ENCODE results near the gene UBE2U.

UBE2U gene

GRCh38 chr1:64162151-64162550, 41.3 kb upstream of the UBE2U start:
- no peak overlapping the region for H3K4me2 ChIP-seq (ENCODE audit: low read length)
- no peak overlapping the region for H3K27ac ChIP-seq (ENCODE audit: low read depth, low read length)

GRCh38 chr1:64162804-64163203, 40.6 kb upstream of the UBE2U start:
- H3K36me3 ChIP-seq (ENCODE audit: control insufficient read depth, low read length) = no peaks in the 10 kb centered on the region
- no peak for TF ChIP-seq EZH2phosphoT487 (IDR thresholded peaks at IDR 0.05; ENCODE audit: borderline replicate concordance, low read length)
- TF ChIP-seq CTCF (IDR thresholded peaks at IDR 0.05; ENCODE audit: low read depth, low read length, poor library complexity, severe bottlenecking) = no peak

More at GRCh38 chr1:64162151-64162550, 41.3 kb upstream of the UBE2U start:
- Histone ChIP-seq H3K36me3 (ENCODE audit: control insufficient read depth, low read length) (no peaks in the 10 kb centered on the region), H3K9me2 (replicated peaks; ENCODE audit: control insufficient read depth, low read length) (no peaks in the 10 kb centered on the region), H3K4me3 (ENCODE audit: low read length) (no peak overlapping the region), H3K4me1 (ENCODE audit: control insufficient read depth, low read length) (no peaks in the 10 kb centered on the region), H3F3A (ENCODE audit: control insufficient read depth, insufficient read depth) (no peaks in the 10 kb centered on the region), H4K20me1 (ENCODE audit: control insufficient read depth, insufficient read depth, low read depth, low read length) (no peaks in the 10 kb centered on the region), H3K27me3 (ENCODE audit: control insufficient read depth, low read length) (peaks cover 7% of the 10 kb centered on the region), H3K79me2 (ENCODE audit: control insufficient read depth, low read length) (no peaks in the 10 kb centered on the region), H3K9me3 (ENCODE audit: control insufficient read depth, insufficient read depth, low read length) (no peaks in the 10 kb centered on the region)
- no peak for TF ChIP-seq CTCF (IDR thresholded peaks at IDR 0.05; ENCODE audit: low read depth, low read length, poor library complexity, severe bottlenecking)
- TF ChIP-seq EZH2phosphoT487 (IDR thresholded peaks at IDR 0.05; ENCODE audit: borderline replicate concordance, low read length) = no peak

GRCh38 chr1:64163431-64163830, 40.0 kb upstream of the UBE2U start:
- H3K9me2 ChIP-seq (replicated peaks; ENCODE audit: control insufficient read depth, low read length) = no peaks in the 10 kb centered on the region
- no peaks in the 10 kb centered on the region for H3F3A ChIP-seq (ENCODE audit: control insufficient read depth, insufficient read depth)
- no peak overlapping the region for H3K4me2 ChIP-seq (ENCODE audit: low read length)
- H3K4me1 ChIP-seq (ENCODE audit: control insufficient read depth, low read length) = no peaks in the 10 kb centered on the region
- H3K79me2 ChIP-seq (ENCODE audit: control insufficient read depth, low read length) = no peaks in the 10 kb centered on the region
- no peak overlapping the region for H3K4me3 ChIP-seq (ENCODE audit: low read length)
- TF ChIP-seq EZH2phosphoT487 (IDR thresholded peaks at IDR 0.05; ENCODE audit: borderline replicate concordance, low read length) (no peak), CTCF (IDR thresholded peaks at IDR 0.05; ENCODE audit: low read depth, low read length, poor library complexity, severe bottlenecking) (no peak)
- H3K27ac ChIP-seq (ENCODE audit: low read depth, low read length) = no peak overlapping the region
- peaks cover 7% of the 10 kb centered on the region for H3K27me3 ChIP-seq (ENCODE audit: control insufficient read depth, low read length)
- no peaks in the 10 kb centered on the region for H4K20me1 ChIP-seq (ENCODE audit: control insufficient read depth, insufficient read depth, low read depth, low read length)
- no peaks in the 10 kb centered on the region for H3K36me3 ChIP-seq (ENCODE audit: control insufficient read depth, low read length)
- H3K9me3 ChIP-seq (ENCODE audit: control insufficient read depth, insufficient read depth, low read length) = no peaks in the 10 kb centered on the region

More at GRCh38 chr1:64162804-64163203, 40.6 kb upstream of the UBE2U start:
- peaks cover 7% of the 10 kb centered on the region for H3K27me3 ChIP-seq (ENCODE audit: control insufficient read depth, low read length)
- no peaks in the 10 kb centered on the region for H3K79me2 ChIP-seq (ENCODE audit: control insufficient read depth, low read length)
- H3F3A ChIP-seq (ENCODE audit: control insufficient read depth, insufficient read depth) = no peaks in the 10 kb centered on the region
- H3K9me3 ChIP-seq (ENCODE audit: control insufficient read depth, insufficient read depth, low read length) = no peaks in the 10 kb centered on the region
- no peak overlapping the region for H3K27ac ChIP-seq (ENCODE audit: low read depth, low read length)
- H3K9me2 ChIP-seq (replicated peaks; ENCODE audit: control insufficient read depth, low read length) = no peaks in the 10 kb centered on the region
- no peaks in the 10 kb centered on the region for H3K4me1 ChIP-seq (ENCODE audit: control insufficient read depth, low read length)
- H3K4me3 ChIP-seq (ENCODE audit: low read length) = no peak overlapping the region
- no peak overlapping the region for H3K4me2 ChIP-seq (ENCODE audit: low read length)
- no peaks in the 10 kb centered on the region for H4K20me1 ChIP-seq (ENCODE audit: control insufficient read depth, insufficient read depth, low read depth, low read length)
